ENCODE data around the gene SYCP2L. TPM values are rescaled to one million over a fixed set of nuclear protein-coding genes. Genes with fewer than 3 reads are reported as not detected.
"Not testable (repeated sequence)": the region's sequence is repeated elsewhere in the genome, so short reads cannot be mapped to it uniquely, and the experiment has no call there.

SYCP2L gene
- total and polyA plus RNA-seq, 3 donors from 2014 or later, result 5.4 to 8.7 (median 6.9) TPM

DNA sequence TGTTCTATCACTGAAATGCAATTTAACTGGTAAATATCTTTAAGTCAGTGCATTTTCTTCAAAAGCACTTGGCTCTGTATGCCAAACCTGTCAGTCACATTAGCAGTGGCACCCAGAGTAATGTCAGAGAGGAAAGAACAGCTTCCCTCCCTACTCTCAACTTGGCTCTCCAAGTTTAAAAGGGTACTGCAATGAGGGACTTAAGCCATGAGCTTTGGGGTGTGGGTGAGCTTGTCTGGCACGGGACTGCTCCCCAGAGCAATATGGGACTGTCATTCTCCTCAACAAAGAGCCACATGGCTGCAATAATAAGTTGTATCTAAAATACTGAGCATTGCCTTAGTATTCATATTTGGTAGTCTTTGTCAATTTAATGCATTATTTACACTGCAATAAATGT, 9.0 kb upstream of the SYCP2L start:
- no peaks in the 10 kb centered on the region for H3K27me3 ChIP-seq
- H3K4me3 ChIP-seq, result no peak overlapping the region
- DNase-seq, result no peak
- no peak for TF ChIP-seq POLR2A (IDR thresholded peaks at IDR 0.05)
- TF ChIP-seq, protein P1, sequence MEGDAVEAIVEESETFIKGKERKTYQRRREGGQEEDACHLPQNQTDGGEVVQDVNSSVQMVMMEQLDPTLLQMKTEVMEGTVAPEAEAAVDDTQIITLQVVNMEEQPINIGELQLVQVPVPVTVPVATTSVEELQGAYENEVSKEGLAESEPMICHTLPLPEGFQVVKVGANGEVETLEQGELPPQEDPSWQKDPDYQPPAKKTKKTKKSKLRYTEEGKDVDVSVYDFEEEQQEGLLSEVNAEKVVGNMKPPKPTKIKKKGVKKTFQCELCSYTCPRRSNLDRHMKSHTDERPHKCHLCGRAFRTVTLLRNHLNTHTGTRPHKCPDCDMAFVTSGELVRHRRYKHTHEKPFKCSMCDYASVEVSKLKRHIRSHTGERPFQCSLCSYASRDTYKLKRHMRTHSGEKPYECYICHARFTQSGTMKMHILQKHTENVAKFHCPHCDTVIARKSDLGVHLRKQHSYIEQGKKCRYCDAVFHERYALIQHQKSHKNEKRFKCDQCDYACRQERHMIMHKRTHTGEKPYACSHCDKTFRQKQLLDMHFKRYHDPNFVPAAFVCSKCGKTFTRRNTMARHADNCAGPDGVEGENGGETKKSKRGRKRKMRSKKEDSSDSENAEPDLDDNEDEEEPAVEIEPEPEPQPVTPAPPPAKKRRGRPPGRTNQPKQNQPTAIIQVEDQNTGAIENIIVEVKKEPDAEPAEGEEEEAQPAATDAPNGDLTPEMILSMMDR (IDR thresholded peaks at IDR 0.05), result no peak
- no peaks in the 10 kb centered on the region for H3K4me1 ChIP-seq
- no peaks in the 10 kb centered on the region for H3K36me3 ChIP-seq (ENCODE audit: low read depth, missing control alignments)
- 86 to 91% methylated on average over 1 of the region's 1 CpG for WGBS, 2 donors
- H3K9me3 ChIP-seq, result no peaks in the 10 kb centered on the region
- intact Hi-C loops (cut with DNase I; ENCODE audit: low total_unique reads), result no loop called here
- H3K27ac ChIP-seq, result no peak overlapping the region

DNA sequence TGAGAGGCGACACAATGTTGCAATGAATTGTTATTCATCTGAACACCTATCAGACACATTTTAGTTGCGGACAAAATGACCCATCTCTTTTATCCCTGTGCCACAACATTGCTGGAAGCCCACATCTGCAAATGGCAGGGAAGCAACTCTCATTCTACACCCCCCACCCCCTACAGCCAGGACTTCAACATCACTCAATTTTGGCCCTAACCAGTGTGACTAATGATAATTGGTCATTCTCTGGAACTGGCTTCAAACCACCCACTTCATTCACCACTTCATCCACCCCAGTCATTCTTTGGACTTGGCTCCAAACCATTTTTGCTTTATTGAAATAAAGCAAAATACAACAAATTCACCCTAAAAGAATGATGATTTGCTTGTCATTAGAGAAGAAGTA, 6.5 kb upstream of the SYCP2L start:
- no peak for TF ChIP-seq POLR2A (IDR thresholded peaks at IDR 0.05)
- TF ChIP-seq, protein P1 (IDR thresholded peaks at IDR 0.05), result no peak
- DNase-seq, result no peak
- H3K36me3 ChIP-seq (ENCODE audit: low read depth, missing control alignments), result no peaks in the 10 kb centered on the region
- intact Hi-C loops (cut with DNase I; ENCODE audit: low total_unique reads), result no loop called here
- WGBS, 2 donors, result 68 to 86% methylated on average over 2 of the region's 2 CpGs
- no peaks in the 10 kb centered on the region for H3K4me1 ChIP-seq
- H3K27me3 ChIP-seq, result no peaks in the 10 kb centered on the region
- H3K9me3 ChIP-seq, result no peaks in the 10 kb centered on the region
- H3K4me3 ChIP-seq, result no peak overlapping the region
- no peak overlapping the region for H3K27ac ChIP-seq

DNA sequence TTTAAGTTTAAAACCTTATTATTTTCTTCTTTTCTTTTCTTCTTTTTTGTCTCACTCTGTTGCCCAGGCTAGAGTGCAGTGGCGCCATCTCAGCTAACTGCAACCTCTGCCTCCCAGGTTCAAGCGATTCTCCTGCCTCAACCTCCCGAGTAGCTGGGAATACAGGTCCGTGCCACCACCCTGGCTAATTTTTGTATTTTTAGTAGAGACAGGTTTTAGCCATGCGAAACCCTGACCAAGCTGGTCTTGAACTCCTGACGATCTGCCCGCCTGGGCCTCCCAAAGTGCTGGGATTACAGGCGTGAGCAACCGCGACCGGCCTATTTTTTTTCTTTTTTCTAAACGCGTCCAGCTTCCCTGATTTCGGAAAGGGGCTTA, 4.6 kb upstream of the SYCP2L start:
- intact Hi-C loops (cut with DNase I; ENCODE audit: low total_unique reads); H3K27me3 ChIP-seq; DNase-seq; H3K9me3 ChIP-seq; H3K27ac ChIP-seq; H3K36me3 ChIP-seq (ENCODE audit: low read depth, missing control alignments); H3K4me1 ChIP-seq: not testable (repeated sequence)
- 22 to 31% methylated on average over 14 of the region's 14 CpGs for WGBS, 2 donors
- H3K4me3 ChIP-seq, result peak overlapping the region in 1 of 2 donors; percentile 43

DNA sequence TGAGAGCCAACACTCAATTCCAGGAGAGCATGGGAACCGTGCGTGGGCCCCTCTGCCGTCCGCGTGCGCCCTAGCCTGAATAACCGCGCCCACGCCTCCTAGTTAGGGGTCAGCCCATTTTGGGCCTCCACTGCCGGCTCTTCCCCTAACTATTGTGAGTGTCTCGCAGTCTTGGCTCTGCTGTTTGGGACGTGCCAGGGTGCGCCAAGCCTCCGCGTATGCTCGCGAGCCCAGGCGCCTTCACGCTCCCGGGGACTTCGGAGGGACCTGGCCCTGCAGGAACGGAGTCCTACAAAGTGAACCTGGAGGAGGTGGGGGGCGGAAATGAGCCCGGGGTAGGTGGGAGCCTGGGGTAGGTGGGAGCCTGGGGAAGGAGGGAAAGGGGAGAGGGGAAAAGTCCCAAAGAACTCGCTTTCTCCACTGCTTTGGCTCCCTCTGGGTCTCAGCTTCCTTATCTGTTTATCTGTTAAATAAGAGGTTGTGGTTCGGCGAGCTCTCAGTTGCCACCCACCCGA, 4.1 kb upstream of the SYCP2L start:
- H3K4me1 ChIP-seq, result peaks cover 8% of the 10 kb centered on the region

DNA sequence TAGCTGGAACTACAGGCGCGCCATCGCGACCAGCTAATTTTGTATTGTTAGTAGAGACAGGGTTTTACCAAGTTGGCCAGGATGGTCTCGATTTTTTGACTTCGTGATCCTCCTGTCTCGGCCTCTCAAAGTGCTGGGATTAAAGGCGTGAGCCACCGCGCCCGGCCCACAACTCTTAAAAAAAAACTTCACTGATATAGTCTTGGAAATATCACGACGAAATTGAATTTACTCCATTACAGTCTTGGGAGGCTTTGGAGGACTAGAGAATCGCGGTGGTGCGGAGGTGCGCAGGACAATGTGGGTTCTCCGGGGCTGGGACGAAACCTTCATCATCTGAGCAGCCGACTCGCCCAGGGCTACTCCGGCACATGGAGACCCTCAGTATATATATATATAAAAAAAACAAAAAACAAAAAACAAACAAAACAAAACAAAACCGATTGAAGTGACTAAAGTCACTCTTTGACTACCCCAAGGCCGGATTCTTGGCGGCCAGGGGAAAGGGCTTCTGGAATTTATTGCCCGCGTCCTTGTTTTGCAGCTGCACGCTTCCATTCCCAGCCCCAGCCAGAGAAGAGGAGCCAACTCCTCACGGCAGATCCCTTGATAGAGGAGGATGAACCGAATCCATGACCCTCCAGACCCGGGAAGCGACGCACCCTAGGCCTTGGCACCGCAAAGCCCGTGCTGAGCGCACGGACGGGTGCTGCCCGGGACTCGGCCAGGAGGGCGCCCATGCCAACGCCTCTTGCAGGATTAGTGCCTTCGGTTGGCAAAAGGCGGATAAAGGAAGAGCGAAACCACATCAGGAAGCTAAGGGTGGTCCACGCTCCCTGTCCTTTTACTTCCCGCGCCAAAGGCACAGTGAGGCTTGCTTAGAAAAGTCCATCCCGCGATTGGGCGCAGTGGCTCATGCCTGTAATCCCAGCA, 3.3 kb upstream of the SYCP2L start:
- peaks cover 8% of the 10 kb centered on the region for H3K4me1 ChIP-seq
- peak overlapping the region in 1 of 2 donors; percentile 38 for H3K4me3 ChIP-seq
- intact Hi-C loops (cut with DNase I; ENCODE audit: low total_unique reads), result no loop called here
- H3K36me3 ChIP-seq (ENCODE audit: low read depth, missing control alignments), result no peaks in the 10 kb centered on the region
- H3K27me3 ChIP-seq, result no peaks in the 10 kb centered on the region
- no peak for DNase-seq
- WGBS, 2 donors, result 15 to 17% methylated on average over 49 to 51 of the region's 51 CpGs
- H3K27ac ChIP-seq, result no peak overlapping the region
- H3K9me3 ChIP-seq, result no peaks in the 10 kb centered on the region
- no peak for TF ChIP-seq POLR2A (IDR thresholded peaks at IDR 0.05)
- TF ChIP-seq, protein P1 (IDR thresholded peaks at IDR 0.05), result no peak

More for the DNA sequence above, 4.1 kb upstream of the SYCP2L start:
- H3K4me3 ChIP-seq, result peak overlapping the region in 1 of 2 donors; percentile 43
- 5 to 17% methylated on average over 19 to 24 of the region's 28 CpGs for WGBS, 2 donors
- intact Hi-C loops (cut with DNase I; ENCODE audit: low total_unique reads), result no loop called here
- H3K27ac ChIP-seq, result no peak overlapping the region
- TF ChIP-seq, protein P1 (IDR thresholded peaks at IDR 0.05), result no peak
- no peak for TF ChIP-seq POLR2A (IDR thresholded peaks at IDR 0.05)
- H3K36me3 ChIP-seq (ENCODE audit: low read depth, missing control alignments), result no peaks in the 10 kb centered on the region
- H3K9me3 ChIP-seq, result no peaks in the 10 kb centered on the region
- H3K27me3 ChIP-seq, result no peaks in the 10 kb centered on the region
- DNase-seq, result no peak

All from testis (tissue), 3 donors.